ENCODE data around the gene SLC25A12. TPM values are rescaled to one million over a fixed set of nuclear protein-coding genes. Genes with fewer than 3 reads are reported as not detected.

Gene SLC25A12
- 21.1 and 25.4 TPM in 2 replicates for total RNA-seq

GRCh38 chr2:171893824-171894611, at the start of gene SLC25A12:
Gene SLC25A12, minus strand, starts transcription at chr2:171894244. Its CDS starts 30 bp downstream, at chr2:171894214.

GRCh38 chr2:171922230-171923022, 28.4 kb upstream of the SLC25A12 start, which contains the start of gene HAT1:
Gene HAT1, plus strand, starts transcription at chr2:171922461. Its CDS starts 40 bp downstream, at chr2:171922501.

Small RNA genes within 50 kb of the gene (small RNA-seq; reads per million reads assigned to genes)
- not detected for gene RNU6-182P

Other genes with a start within 250 kb of the SLC25A12 start
- 169 and 215 TPM in 2 replicates for gene DYNC1I2, start 206.8 kb downstream of the SLC25A12 start, total RNA-seq
- 81.0 and 86.7 TPM in 2 replicates for gene HAT1, start 28.2 kb upstream of the SLC25A12 start, total RNA-seq
- gene METAP1D, start 105.7 kb upstream of the SLC25A12 start, total RNA-seq: 8.1 and 10.1 TPM in 2 replicates
- gene DLX1, start 191.3 kb upstream of the SLC25A12 start, total RNA-seq: 0.07 TPM in 1 of 2 replicates, not detected in the other
- not detected in 2 replicates for gene DLX2, start 208.7 kb upstream of the SLC25A12 start, total RNA-seq